ENCODE data around the gene POLR2I. TPM values are rescaled to one million over a fixed set of nuclear protein-coding genes. Genes with fewer than 3 reads are reported as not detected.

The POLR2I gene
- total and polyA plus RNA-seq, 2 donors (not counting 3 experiments of a cell fraction or from before 2014, with no cell fraction given): 53.0 to 64.8 TPM

GRCh38 chr19:36103040-36103626 is 11.5 kb downstream of the POLR2I start:
- Histone ChIP-seq H3K9ac (replicated peaks; ENCODE audit: extremely low read depth, insufficient read depth, low read length) (no peak overlapping the region), H3K9me3 (replicated peaks; ENCODE audit: control insufficient read depth, insufficient read depth, low read length) (no peaks in the 10 kb centered on the region), H3K4me2 (ENCODE audit: insufficient read depth, low read length) (no peak overlapping the region), H3K4me1 (ENCODE audit: control insufficient read depth, extremely low read depth, insufficient read depth, low read length) (no peaks in the 10 kb centered on the region), H3K4me3 (replicated peaks in 1 of 3; ENCODE audit: insufficient read depth in 1 of 3, low read depth in 1 of 3, low read length in 3 of 3) (no peak overlapping the region), H2AFZ (ENCODE audit: low read depth, low read length) (no peak overlapping the region), H3K9me1 (replicated peaks; ENCODE audit: control insufficient read depth, extremely low read depth, insufficient read depth, low read length) (no peaks in the 10 kb centered on the region), H4K20me1 (replicated peaks; ENCODE audit: control insufficient read depth, extremely low read depth, insufficient read depth, low read length) (no peaks in the 10 kb centered on the region), H3K27ac (ENCODE audit: insufficient read depth, low read depth, low read length) (no peak overlapping the region), H3K27me3 (ENCODE audit: control insufficient read depth in 2 of 2, insufficient read depth in 2 of 2, low read length in 2 of 2) (no peaks in the 10 kb centered on the region), H3K79me2 (ENCODE audit: control insufficient read depth, insufficient read depth, low read length) (no peaks in the 10 kb centered on the region), H3K36me3 (ENCODE audit: control insufficient read depth in 2 of 2, extremely low read depth in 1 of 2, insufficient read depth in 2 of 2, low read length in 2 of 2) (peaks cover 3 to 9% of the 10 kb centered on the region in 2 experiments)
- TF ChIP-seq JUN (IDR thresholded peaks at IDR 0.05; ENCODE audit: borderline replicate concordance, insufficient read depth, insufficient read length, low read depth) (no peak), MAX (IDR thresholded peaks at IDR 0.05; ENCODE audit: insufficient read depth, insufficient read length) (no peak), GATA2 (IDR thresholded peaks at IDR 0.05; ENCODE audit: insufficient read depth, insufficient read length, low read depth, low read length) (no peak), POLR2A (IDR thresholded peaks at IDR 0.05; ENCODE audit: low read depth, low read length) (no peak), EZH2 (IDR thresholded peaks at IDR 0.05; ENCODE audit: borderline replicate concordance, low read depth, low read length, severe bottlenecking) (no peak), CTCF (IDR thresholded peaks at IDR 0.05; ENCODE audit: extremely low read depth in 1 of 2, insufficient read depth in 1 of 2, low read depth in 1 of 2, low read length in 2 of 2) (no peak), POLR2AphosphoS5 (IDR thresholded peaks at IDR 0.05; ENCODE audit: insufficient read depth, low read depth, low read length) (no peak), MYC (IDR thresholded peaks at IDR 0.05; ENCODE audit: low read depth, low read length) (no peak)
- FAIRE-seq (no peak), DNase-seq (ENCODE audit: low read depth, low spot score) (no peak)
- dilution Hi-C loops (cut with MboI; ENCODE audit: extremely low pct_ligation_motif_present, low sequenced_read_pairs): no loop called here
- CTCF ChIA-PET: interaction anchor here (1.3 kb wide), 1 partner anchor 24 kb away, joined by 3 read pairs; no protein-coding TSS in a partner anchor
- intact Hi-C loops (cut with micrococcal nuclease): no loop called here
- TSS peak; percentile 18 for BruUV-seq (replicated peaks)
- POLR2A ChIA-PET: no interaction called here
